ENCODE results near the gene CEP104.

GRCh38 chr1:3824650-3825049 is 32.4 kb downstream of the CEP104 start:
- TF ChIP-seq CTCF (optimal IDR thresholded peaks at IDR 0.05 in 1 of 3, IDR thresholded peaks at IDR 0.05 in 1 of 3, conservative IDR thresholded peaks at IDR 0.05 in 1 of 3; ENCODE audit: extremely low read depth in 1 of 3, insufficient read depth in 2 of 3, low read length in 3 of 3): no peak
- no peak for TF ChIP-seq EZH2 (IDR thresholded peaks at IDR 0.05; ENCODE audit: low read length)

Measured in keratinocyte (primary cell).